Endothelial cell of umbilical vein (primary cell): Measurements from ENCODE around the gene RALGAPB. TPM values are rescaled to one million over a fixed set of nuclear protein-coding genes. Genes with fewer than 3 reads are reported as not detected.

Experiments used
- BruUV-seq: library from RNA; stranded (reverse); fragments of 400-500 nt; replicated peaks from 2 replicates; lab custom pipeline; 2021; lab: Mats Ljungman, UMichigan
- CTCF ChIA-PET: fragments of 300-600, 350-600 bp; sonication (Branson Sonifier 250); formaldehyde crosslinking; loops from one replicate; lab custom pipeline; 2021; ENCODE audit warnings: antibody characterized with exemption, inconsistent platforms; lab: Charles Lee
- POLR2A ChIA-PET: fragments of 300-600, 350-600 bp; sonication (Branson Sonifier 250); formaldehyde crosslinking; loops from one replicate; lab custom pipeline; 2021; ENCODE audit warnings: antibody characterized with exemption, inconsistent platforms; lab: Charles Lee
- DNase-seq: peaks from one replicate; pipeline ENCODE4 v3.0.0-alpha.2; 2011; ENCODE audit warnings: low read depth, low spot score
- FAIRE-seq: peaks from 2 replicates; lab custom pipeline; 2011; peaks lifted over from hg19 to GRCh38; lab: Jason Lieb, UNC
- H2AFZ ChIP-seq: 2 replicates; pipeline ENCODE4 v1.6.0; 2012; ENCODE audit warnings: low read depth, low read length, control low read depth, inconsistent platforms
- H3K27ac ChIP-seq: 2 replicates; pipeline ENCODE4 v1.5.1; 2011; ENCODE audit warnings: low read depth, mild to moderate bottlenecking, control low read depth, low read length, moderate library complexity; ENCODE audit not compliant: insufficient read depth
- H3K27me3 ChIP-seq, 2 experiments: 2 replicates each; pipeline versions ENCODE4 v1.6.0 to v1.6.1; 2011; ENCODE audit warnings: low read length in 2 of 2, mixed read lengths in 1 of 2; ENCODE audit not compliant: control insufficient read depth in 2 of 2, insufficient read depth in 2 of 2
- H3K36me3 ChIP-seq, 2 experiments: 2 replicates in 1 of 2; 3 replicates in 1 of 2; pipeline ENCODE4 v1.5.1; 2011; ENCODE audit warnings: low read length in 2 of 2, mild to moderate bottlenecking in 1 of 2, moderate library complexity in 1 of 2; ENCODE audit not compliant: control insufficient read depth in 2 of 2, insufficient read depth in 2 of 2; ENCODE audit errors: extremely low read depth in 1 of 2
- H3K4me1 ChIP-seq: 3 replicates; pipeline ENCODE4 v1.5.1; 2011; ENCODE audit warnings: mild to moderate bottlenecking, low read length; ENCODE audit not compliant: control insufficient read depth, insufficient read depth; ENCODE audit errors: extremely low read depth
- H3K4me2 ChIP-seq: 2 replicates; pipeline ENCODE4 v1.6.1; 2011; ENCODE audit warnings: low read length, control low read depth, mixed read lengths; ENCODE audit not compliant: insufficient read depth
- H3K4me3 ChIP-seq, 3 experiments: fragments of 200-600 bp in 1 of 3; sonication (generic), shearing (Covaris generic) in 1 of 3; replicated peaks in 1 of 3; 2 replicates each; pipeline ENCODE4 v1.5.1; 2011 to 2016; ENCODE audit warnings: control low read depth in 3 of 3, low read length in 3 of 3, mild to moderate bottlenecking in 2 of 3, inconsistent platforms in 1 of 3, low read depth in 1 of 3, moderate library complexity in 1 of 3; ENCODE audit not compliant: insufficient read depth in 1 of 3
- H3K79me2 ChIP-seq: 2 replicates; pipeline ENCODE4 v1.6.0; 2012; ENCODE audit warnings: low read length, inconsistent platforms; ENCODE audit not compliant: control insufficient read depth, insufficient read depth
- H3K9ac ChIP-seq: replicated peaks from 2 replicates; pipeline ENCODE3; 2011; ENCODE audit warnings: low read length, control low read depth; ENCODE audit not compliant: insufficient read depth; ENCODE audit errors: extremely low read depth
- H3K9me1 ChIP-seq: replicated peaks from 3 replicates; pipeline ENCODE4 v1.6.0; 2011; ENCODE audit warnings: mild to moderate bottlenecking, low read length; ENCODE audit not compliant: control insufficient read depth, insufficient read depth; ENCODE audit errors: extremely low read depth
- H3K9me3 ChIP-seq: replicated peaks from 2 replicates; pipeline ENCODE4 v1.5.1; 2012; ENCODE audit warnings: low read length, inconsistent platforms; ENCODE audit not compliant: control insufficient read depth, insufficient read depth
- H4K20me1 ChIP-seq: replicated peaks from 2 replicates; pipeline ENCODE3; 2011; ENCODE audit warnings: mild to moderate bottlenecking, low read length; ENCODE audit not compliant: control insufficient read depth, insufficient read depth; ENCODE audit errors: extremely low read depth
- EZH2 ChIP-seq: IDR thresholded peaks from 2 replicates; pipeline ENCODE4 v1.6.1; 2012; ENCODE audit warnings: borderline replicate concordance, low read depth, mild to moderate bottlenecking, moderate library complexity, low read length, inconsistent platforms; ENCODE audit not compliant: severe bottlenecking
- FOS ChIP-seq: IDR thresholded peaks from 2 replicates; pipeline ENCODE4 v1.6.1; 2011; ENCODE audit warnings: mild to moderate bottlenecking, low read length, moderate library complexity, borderline replicate concordance; ENCODE audit not compliant: insufficient read depth
- GATA2 ChIP-seq: IDR thresholded peaks from 2 replicates; pipeline ENCODE4 v1.7.0; 2011; ENCODE audit warnings: low read depth, mild to moderate bottlenecking, moderate library complexity, mixed read lengths, low read length; ENCODE audit not compliant: insufficient read length, insufficient read depth
- JUN ChIP-seq: IDR thresholded peaks from 2 replicates; pipeline ENCODE4 v1.6.1; 2011; ENCODE audit warnings: borderline replicate concordance, low read depth; ENCODE audit not compliant: insufficient read length, insufficient read depth
- MYC ChIP-seq: IDR thresholded peaks from one replicate; pipeline ENCODE4 v1.6.1; 2011; ENCODE audit warnings: mild to moderate bottlenecking, low read depth, low read length
- POLR2A ChIP-seq: IDR thresholded peaks from 2 replicates; pipeline ENCODE4 v1.6.1; 2012; ENCODE audit warnings: low read depth, mild to moderate bottlenecking, control low read depth, low read length
- POLR2AphosphoS5 ChIP-seq: IDR thresholded peaks from 2 replicates; pipeline ENCODE4 v1.6.1; 2012; ENCODE audit warnings: low read depth, mild to moderate bottlenecking, control low read depth, low read length, moderate library complexity; ENCODE audit not compliant: insufficient read depth
- dilution Hi-C: fragments of 300-500 bp; cut with MboI; formaldehyde crosslinking; loops from one replicate; pipeline ENCODE4 v1.15.0; 2019; ENCODE audit warnings: low sequenced_read_pairs; ENCODE audit not compliant: extremely low pct_ligation_motif_present
- intact Hi-C: fragments of 100-400 bp; cut with micrococcal nuclease; formaldehyde crosslinking; loops from one replicate; pipeline ENCODE4 v1.10.0; 2022
- polyA plus RNA-seq, 4 experiments: library from polyadenylated mRNA; depleted of rRNA in 3 of 4; stranded (reverse) in 3 of 4; unstranded in 1 of 4; fragments of >200 nt; gene quantifications; 2 replicates each; pipeline versions ENCODE4 v1.2.1 to v1.2.3, GENCODE V29; 2011 to 2012; ENCODE audit warnings: missing spikeins in 1 of 4
- total RNA-seq: library from RNA; stranded (reverse); gene quantifications from 2 replicates; pipeline ENCODE4 v1.2.3, GENCODE V29; 2021
- TF ChIP-seq, protein P1 (sequence below), 2 donors: IDR thresholded peaks; 1 replicate in 1 of 2; 2 replicates in 1 of 2; pipeline ENCODE4 v1.5.1; 2011; ENCODE audit warnings: low read length in 2 of 2, mild to moderate bottlenecking in 2 of 2, moderate library complexity in 2 of 2, control low read depth in 1 of 2, inconsistent platforms in 1 of 2, low read depth in 1 of 2; ENCODE audit not compliant: insufficient read depth in 1 of 2; ENCODE audit errors: extremely low read depth in 1 of 2
- TF ChIP-seq, protein P2 (sequence below): IDR thresholded peaks from 2 replicates; pipeline ENCODE4 v1.6.1; 2011; ENCODE audit not compliant: insufficient read depth, insufficient read length

RALGAPB gene
- total and polyA plus RNA-seq, 2 donors (not counting 3 experiments of a cell fraction or from before 2014, with no cell fraction given), result 12.8 to 38.7 TPM

GRCh38 chr20:38612751-38613515 lies 140.3 kb downstream of the RALGAPB start:
- intact Hi-C loops, result no loop called here
- POLR2A ChIA-PET, result no interaction called here

More at GRCh38 chr20:38612751-38613515, 140.3 kb downstream of the RALGAPB start:
- no peaks in the 10 kb centered on the region for H3K9me1 ChIP-seq
- no peaks in the 10 kb centered on the region for H4K20me1 ChIP-seq
- no peak overlapping the region for H2AFZ ChIP-seq
- H3K9me3 ChIP-seq, result no peaks in the 10 kb centered on the region
- no peak overlapping the region for H3K9ac ChIP-seq
- DNase-seq (no peak), FAIRE-seq (no peak)
- TF ChIP-seq JUN (no peak), MYC (no peak), EZH2 (no peak), POLR2A (no peak), FOS (no peak), GATA2 (no peak), POLR2AphosphoS5 (no peak)
- TF ChIP-seq, protein P1, sequence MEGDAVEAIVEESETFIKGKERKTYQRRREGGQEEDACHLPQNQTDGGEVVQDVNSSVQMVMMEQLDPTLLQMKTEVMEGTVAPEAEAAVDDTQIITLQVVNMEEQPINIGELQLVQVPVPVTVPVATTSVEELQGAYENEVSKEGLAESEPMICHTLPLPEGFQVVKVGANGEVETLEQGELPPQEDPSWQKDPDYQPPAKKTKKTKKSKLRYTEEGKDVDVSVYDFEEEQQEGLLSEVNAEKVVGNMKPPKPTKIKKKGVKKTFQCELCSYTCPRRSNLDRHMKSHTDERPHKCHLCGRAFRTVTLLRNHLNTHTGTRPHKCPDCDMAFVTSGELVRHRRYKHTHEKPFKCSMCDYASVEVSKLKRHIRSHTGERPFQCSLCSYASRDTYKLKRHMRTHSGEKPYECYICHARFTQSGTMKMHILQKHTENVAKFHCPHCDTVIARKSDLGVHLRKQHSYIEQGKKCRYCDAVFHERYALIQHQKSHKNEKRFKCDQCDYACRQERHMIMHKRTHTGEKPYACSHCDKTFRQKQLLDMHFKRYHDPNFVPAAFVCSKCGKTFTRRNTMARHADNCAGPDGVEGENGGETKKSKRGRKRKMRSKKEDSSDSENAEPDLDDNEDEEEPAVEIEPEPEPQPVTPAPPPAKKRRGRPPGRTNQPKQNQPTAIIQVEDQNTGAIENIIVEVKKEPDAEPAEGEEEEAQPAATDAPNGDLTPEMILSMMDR (IDR thresholded peaks at IDR 0.05; ENCODE audit: extremely low read depth in 1 of 2, insufficient read depth in 1 of 2, low read depth in 1 of 2, low read length in 2 of 2), result no peak
- TF ChIP-seq, protein P2, sequence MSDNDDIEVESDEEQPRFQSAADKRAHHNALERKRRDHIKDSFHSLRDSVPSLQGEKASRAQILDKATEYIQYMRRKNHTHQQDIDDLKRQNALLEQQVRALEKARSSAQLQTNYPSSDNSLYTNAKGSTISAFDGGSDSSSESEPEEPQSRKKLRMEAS, result no peak
- H3K36me3 ChIP-seq, result no peaks in the 10 kb centered on the region
- no peak overlapping the region for H3K27ac ChIP-seq
- no peak overlapping the region for H3K4me2 ChIP-seq
- no TSS peak for BruUV-seq
- H3K27me3 ChIP-seq, result peaks cover 0 to 4% of the 10 kb centered on the region in 2 experiments
- CTCF ChIA-PET, result interaction anchor here (1.8 kb wide), 1 partner anchor 21 kb away, joined by 5 read pairs; no protein-coding TSS in a partner anchor
- dilution Hi-C loops, result no loop called here
- H3K4me1 ChIP-seq, result no peaks in the 10 kb centered on the region
- no peak overlapping the region for H3K4me3 ChIP-seq
- no peaks in the 10 kb centered on the region for H3K79me2 ChIP-seq
